Spinal cord (tissue), 10 donors: Measurements from ENCODE around the gene UBE3A. TPM values are rescaled to one million over a fixed set of nuclear protein-coding genes. Genes with fewer than 3 reads are reported as not detected.

Experiments used
- DNase-seq, 6 donors: peaks; one replicate each; pipeline versions ENCODE4 v3.0.0 to v3.0.0-alpha.2; 2013 to 2015; ENCODE audit warnings: low spot score in 6 of 6, low read depth in 4 of 6
- H3K27ac ChIP-seq: one replicate; pipeline ENCODE4 v1.5.1; 2013; ENCODE audit warnings: low read depth, low read length, control low read depth
- H3K27me3 ChIP-seq: one replicate; pipeline ENCODE4 v1.6.1; 2013; ENCODE audit warnings: low read length; ENCODE audit not compliant: control insufficient read depth, insufficient read depth
- H3K36me3 ChIP-seq: one replicate; pipeline ENCODE4 v1.6.1; 2013; ENCODE audit warnings: low read length; ENCODE audit not compliant: control insufficient read depth, insufficient read depth
- H3K4me1 ChIP-seq: one replicate; pipeline ENCODE4 v1.6.1; 2013; ENCODE audit warnings: low read length; ENCODE audit not compliant: control insufficient read depth, insufficient read depth
- H3K4me3 ChIP-seq: one replicate; pipeline ENCODE4 v1.5.1; 2013; ENCODE audit warnings: low read depth, low read length, control low read depth
- H3K9me3 ChIP-seq: one replicate; pipeline ENCODE4 v1.6.1; 2013; ENCODE audit warnings: low read length; ENCODE audit not compliant: control insufficient read depth, insufficient read depth
- WGBS: methylation state at CpG from one replicate; pipeline ENCODE4 v1.1.5; 2013; ENCODE audit warnings: missing lambda C conversion rate; ENCODE audit not compliant: insufficient coverage; 5-methylcytosine and 5-hydroxymethylcytosine counted together
- polyA plus RNA-seq, 2 donors: library from polyadenylated mRNA; unstranded; fragments of 120-200 nt; gene quantifications; one replicate each; pipeline ENCODE4 v1.2.1, GENCODE V29; 2013; ENCODE audit not compliant: insufficient read length in 2 of 2
- total RNA-seq, 2 donors: library from RNA; depleted of rRNA in 1 of 2; stranded (reverse); fragments of 120-200 nt in 1 of 2; fragments of >200 nt in 1 of 2; gene quantifications; one replicate each; pipeline versions ENCODE4 v1.2.3 to v1.2.4, GENCODE V29; 2013 to 2014
- donor health status: healthy.

The UBE3A gene
- total and polyA plus RNA-seq, 4 donors, result 68.0 to 146 (median 90.3) TPM

DNA sequence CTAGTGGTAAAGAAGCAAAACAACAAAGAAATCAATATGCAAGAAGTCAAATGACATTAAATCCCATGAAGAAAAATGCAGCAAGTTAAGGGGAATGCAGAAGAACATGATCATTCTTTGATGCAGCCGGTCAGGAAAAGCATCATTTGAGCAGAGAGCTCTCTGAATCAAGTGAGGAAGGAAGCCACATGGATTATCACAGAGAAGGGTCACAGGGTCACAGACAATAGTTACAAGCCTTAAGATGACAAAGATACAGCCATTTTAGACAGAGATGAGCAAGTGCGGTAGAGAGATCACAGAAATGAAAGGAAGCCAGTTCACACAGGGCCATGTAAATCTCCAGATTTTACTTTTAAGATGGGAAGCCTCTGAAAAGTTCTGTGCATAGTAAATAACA lies 43.9 kb downstream of the UBE3A start:
- Histone ChIP-seq H3K36me3 (no peaks in the 10 kb centered on the region), H3K4me3 (no peak overlapping the region), H3K9me3 (no peaks in the 10 kb centered on the region), H3K27ac (no peak overlapping the region), H3K4me1 (no peaks in the 10 kb centered on the region), H3K27me3 (no peaks in the 10 kb centered on the region)
- DNase-seq, result no peak
- 72% methylated on average over 2 of the region's 2 CpGs for WGBS

DNA sequence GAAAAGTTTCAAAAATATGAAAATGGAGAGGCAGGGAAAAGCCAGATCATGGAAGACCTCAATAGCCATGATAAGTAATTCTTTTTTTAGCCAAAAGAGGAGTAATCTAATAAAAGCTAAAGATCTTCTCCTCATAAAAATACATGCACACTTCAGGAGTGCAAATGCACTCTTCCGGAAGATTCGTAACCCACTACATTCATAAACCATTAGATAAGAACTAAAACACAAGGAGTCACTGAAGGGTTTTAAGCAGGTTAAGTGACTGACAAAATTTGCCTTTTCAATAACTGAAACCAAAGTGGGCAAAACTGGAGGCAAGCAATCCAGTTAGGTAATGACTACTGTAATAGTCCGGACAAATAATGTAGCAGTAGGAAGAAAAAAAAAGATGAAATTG lies 46.0 kb downstream of the UBE3A start:
- H3K36me3 ChIP-seq, result no peaks in the 10 kb centered on the region
- no peaks in the 10 kb centered on the region for H3K9me3 ChIP-seq
- H3K4me3 ChIP-seq, result no peak overlapping the region
- no peaks in the 10 kb centered on the region for H3K27me3 ChIP-seq
- 90% methylated on average over 3 of the region's 3 CpGs for WGBS
- no peak overlapping the region for H3K27ac ChIP-seq
- DNase-seq, result no peak
- no peaks in the 10 kb centered on the region for H3K4me1 ChIP-seq

DNA sequence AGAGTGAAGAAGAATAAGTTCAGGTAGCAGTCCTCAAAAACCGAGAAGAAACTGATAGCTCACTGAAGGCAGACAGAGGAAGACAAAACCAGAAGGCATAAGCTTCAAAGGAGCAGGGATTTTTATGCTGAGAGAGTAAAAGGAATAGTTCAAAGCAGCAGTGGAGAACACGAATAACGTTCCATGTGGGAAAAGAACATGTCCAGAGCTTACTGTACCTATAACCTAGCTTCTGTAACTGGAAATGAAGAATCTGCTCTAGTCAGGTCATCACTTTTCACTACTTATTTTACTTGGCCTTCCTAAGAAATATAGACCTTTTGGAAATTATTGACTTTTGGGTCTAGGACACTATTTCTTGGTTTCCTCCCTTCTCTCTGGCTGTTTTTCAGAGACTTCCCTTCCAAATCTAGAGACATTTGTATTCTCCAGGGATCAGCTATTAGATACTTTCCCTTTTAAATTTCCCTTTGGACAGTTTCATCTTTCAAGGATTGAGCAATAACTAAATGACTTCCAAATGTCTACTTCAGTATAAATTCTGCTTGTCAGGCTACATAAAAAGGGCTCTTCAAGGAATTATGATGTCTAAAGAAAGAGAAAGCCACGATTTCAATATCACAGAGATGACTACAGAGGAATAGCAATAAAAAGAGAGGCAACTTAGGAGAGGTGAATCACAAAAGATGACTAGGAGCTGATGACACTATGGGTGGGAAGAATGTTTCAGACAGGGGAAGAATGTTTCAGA lies 46.7 kb downstream of the UBE3A start:
- Histone ChIP-seq H3K27ac (no peak overlapping the region), H3K4me1 (no peaks in the 10 kb centered on the region), H3K4me3 (no peak overlapping the region), H3K36me3 (no peaks in the 10 kb centered on the region), H3K27me3 (no peaks in the 10 kb centered on the region), H3K9me3 (no peaks in the 10 kb centered on the region)
- WGBS, result 90% methylated on average over 1 of the region's 4 CpGs
- no peak for DNase-seq

GRCh38 chr15:25385986-25386385 lies 52.8 kb downstream of the UBE3A start:
- H3K4me1 ChIP-seq, result no peaks in the 10 kb centered on the region
- H3K9me3 ChIP-seq, result no peaks in the 10 kb centered on the region
- H3K27ac ChIP-seq, result no peak overlapping the region

DNA sequence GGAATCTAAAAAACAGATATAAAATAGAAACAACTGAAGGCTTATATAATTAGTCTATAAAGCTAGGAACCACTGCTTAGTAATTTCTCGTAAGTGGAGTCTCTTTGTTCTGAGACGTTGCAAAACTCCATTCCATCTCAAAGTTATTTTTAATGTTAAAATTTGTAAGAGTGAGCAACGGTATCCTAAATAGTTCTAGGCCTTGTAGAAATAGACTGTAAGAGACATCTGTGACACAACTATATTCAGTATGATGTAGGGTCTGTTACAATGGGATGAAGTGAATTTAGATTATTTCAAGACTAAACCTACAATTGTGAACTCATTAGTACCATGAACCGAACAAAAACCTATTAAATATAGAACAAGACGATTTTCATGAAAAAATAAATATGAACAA lies 57.2 kb downstream of the UBE3A start:
- WGBS, result no CpG with 5 or more reads among the region's 5 CpGs
- H3K4me3 ChIP-seq, result no peak overlapping the region
- H3K36me3 ChIP-seq, result peaks cover 2% of the 10 kb centered on the region
- DNase-seq, result no peak
- no peaks in the 10 kb centered on the region for H3K27me3 ChIP-seq
- no peak overlapping the region for H3K27ac ChIP-seq
- no peaks in the 10 kb centered on the region for H3K9me3 ChIP-seq
- no peaks in the 10 kb centered on the region for H3K4me1 ChIP-seq

More at GRCh38 chr15:25385986-25386385, 52.8 kb downstream of the UBE3A start:
- no peak overlapping the region for H3K4me3 ChIP-seq
- DNase-seq, result no peak
- no peaks in the 10 kb centered on the region for H3K27me3 ChIP-seq
- H3K36me3 ChIP-seq, result peaks cover 2% of the 10 kb centered on the region

DNA sequence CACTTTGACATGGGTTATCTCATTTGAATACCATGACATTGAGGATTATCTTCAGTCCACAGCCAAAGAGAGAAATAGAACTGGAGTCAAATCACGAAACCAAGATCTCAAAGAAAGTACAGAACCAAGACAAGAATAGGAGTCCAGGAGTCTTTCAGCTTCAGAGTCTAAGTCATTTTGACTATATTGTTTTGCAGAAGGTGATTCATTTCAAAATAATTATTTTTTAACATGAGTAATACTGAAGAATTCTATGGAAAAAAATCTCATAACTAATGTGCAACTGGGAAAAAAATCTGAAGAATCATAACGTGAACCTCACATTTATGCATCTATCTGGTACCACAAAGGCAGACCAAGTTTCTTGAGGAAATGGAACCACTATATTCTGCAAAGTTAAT lies 60.3 kb downstream of the UBE3A start:
- no peak for DNase-seq
- H3K9me3 ChIP-seq, result no peaks in the 10 kb centered on the region
- peaks cover 4% of the 10 kb centered on the region for H3K36me3 ChIP-seq
- no peak overlapping the region for H3K4me3 ChIP-seq
- H3K27me3 ChIP-seq, result no peaks in the 10 kb centered on the region
- H3K27ac ChIP-seq, result no peak overlapping the region
- no CpG with 5 or more reads among the region's 2 CpGs for WGBS
- H3K4me1 ChIP-seq, result no peaks in the 10 kb centered on the region

DNA sequence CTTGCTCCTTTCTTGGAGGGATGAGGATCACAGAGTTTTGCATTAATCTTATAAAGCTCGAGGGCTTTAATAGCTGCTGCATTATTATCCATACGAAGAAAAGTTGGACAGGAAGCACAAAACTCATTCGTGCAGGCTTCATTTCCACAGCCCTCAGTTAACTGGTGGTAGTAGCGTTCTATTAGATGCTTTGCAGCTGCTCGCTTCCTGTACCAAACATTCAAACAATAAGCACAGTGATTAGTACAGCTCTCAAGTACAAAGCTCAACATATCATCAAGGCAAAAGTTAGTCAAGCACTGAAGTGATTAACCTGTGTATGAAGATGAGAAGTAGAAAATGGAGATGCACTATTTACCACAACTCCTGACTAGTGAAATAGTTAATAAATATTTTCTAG lies 63.3 kb downstream of the UBE3A start:
- Histone ChIP-seq H3K27me3 (no peaks in the 10 kb centered on the region), H3K4me1 (no peaks in the 10 kb centered on the region), H3K9me3 (no peaks in the 10 kb centered on the region), H3K36me3 (peaks cover 4% of the 10 kb centered on the region), H3K27ac (no peak overlapping the region), H3K4me3 (no peak overlapping the region)
- WGBS, result no CpG with 5 or more reads among the region's 5 CpGs
- DNase-seq, result no peak

- no peaks in the 10 kb centered on the region for H3K9me3 ChIP-seq
- 81% methylated on average over 2 of the region's 3 CpGs for WGBS
- no peaks in the 10 kb centered on the region for H3K4me1 ChIP-seq
- no peak overlapping the region for H3K27ac ChIP-seq
- no peaks in the 10 kb centered on the region for H3K27me3 ChIP-seq
- DNase-seq, result peak in 1 of 6 donors; percentile 30
- peaks cover 4% of the 10 kb centered on the region for H3K36me3 ChIP-seq
- no peak overlapping the region for H3K4me3 ChIP-seq
Observed at GRCh38 chr15:25374143-25374542, 64.7 kb downstream of the UBE3A start.

- no peaks in the 10 kb centered on the region for H3K9me3 ChIP-seq
- no peaks in the 10 kb centered on the region for H3K4me1 ChIP-seq
- no CpG with 5 or more reads among the region's 1 CpG for WGBS
- no peak overlapping the region for H3K4me3 ChIP-seq
- no peak overlapping the region for H3K27ac ChIP-seq
- no peak for DNase-seq
- H3K27me3 ChIP-seq, result no peaks in the 10 kb centered on the region
- H3K36me3 ChIP-seq, result peaks cover 4% of the 10 kb centered on the region
Observed at GRCh38 chr15:25372298-25372697, 66.5 kb downstream of the UBE3A start.

GRCh38 chr15:25368850-25369249 lies 70.0 kb downstream of the UBE3A start:
- H3K9me3 ChIP-seq, result no peaks in the 10 kb centered on the region
- no peak for DNase-seq
- no peaks in the 10 kb centered on the region for H3K4me1 ChIP-seq
- H3K4me3 ChIP-seq, result no peak overlapping the region
- WGBS, result 100% methylated on average over 1 of the region's 1 CpG
- H3K27me3 ChIP-seq, result no peaks in the 10 kb centered on the region
- no peak overlapping the region for H3K27ac ChIP-seq
- H3K36me3 ChIP-seq, result no peaks in the 10 kb centered on the region
